ENCODE results near the gene TMTC2.

Gene TMTC2

DNA sequence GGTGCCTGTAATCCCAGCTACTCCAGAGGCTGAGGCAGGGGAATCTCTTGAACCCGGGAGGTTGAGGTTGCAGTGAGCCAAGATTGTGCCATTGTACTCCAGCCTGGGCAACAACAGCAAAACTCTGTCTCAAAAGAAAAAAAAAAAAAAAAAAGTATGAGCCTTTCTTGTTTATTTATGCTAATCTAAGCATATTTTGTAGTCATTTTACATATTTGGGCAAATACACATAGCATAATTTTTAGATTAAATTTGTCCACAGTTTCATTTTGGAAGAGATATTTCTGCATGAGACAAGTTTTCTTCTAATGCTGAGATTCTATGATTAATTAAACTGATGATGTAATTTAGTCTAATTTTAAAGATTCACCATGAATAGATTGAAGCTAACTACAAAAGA lies 494.4 kb downstream of the TMTC2 start:
- no peaks in the 10 kb centered on the region for H3K36me3 ChIP-seq (ENCODE audit: insufficient read depth, low read length)
- DNase-seq (ENCODE audit: low read depth, low spot score): no peak
- no peak overlapping the region for H3K4me3 ChIP-seq
- H3K9me3 ChIP-seq (ENCODE audit: low read depth, low read length): no peaks in the 10 kb centered on the region
- no peak overlapping the region for H3K27ac ChIP-seq
- H3K9ac ChIP-seq (ENCODE audit: insufficient read length): no peak overlapping the region
- TF ChIP-seq POLR2AphosphoS5 (IDR thresholded peaks at IDR 0.05; ENCODE audit: borderline replicate concordance, low read depth, low read length) (no peak), EZH2 (IDR thresholded peaks at IDR 0.05) (no peak), FOXP2 (optimal IDR thresholded peaks at IDR 0.05; ENCODE audit: control extremely low read depth, extremely low read length, insufficient read depth) (no peak)

DNA sequence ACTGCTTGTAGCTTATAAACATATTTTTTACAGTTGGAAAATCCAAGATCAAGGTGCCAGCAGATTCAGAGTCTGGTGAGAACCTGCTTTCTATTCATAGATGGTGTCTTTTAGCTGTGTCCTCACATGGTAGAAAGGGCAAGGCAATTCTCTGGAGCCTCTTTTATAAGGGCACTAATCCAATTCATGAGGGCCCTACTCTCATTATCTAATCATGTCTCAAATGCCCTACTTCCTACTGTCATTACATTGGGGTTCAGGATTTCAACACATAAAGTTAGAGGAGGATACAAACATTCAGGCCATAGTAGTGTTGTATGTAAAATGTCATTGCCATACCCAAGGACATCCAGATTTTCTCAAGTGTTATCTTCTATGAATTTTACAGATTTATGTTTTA lies 496.4 kb downstream of the TMTC2 start:
- no peak overlapping the region for H3K27ac ChIP-seq
- no peak for TF ChIP-seq FOXP2 (optimal IDR thresholded peaks at IDR 0.05; ENCODE audit: control extremely low read depth, extremely low read length, insufficient read depth)
- TF ChIP-seq EZH2 (IDR thresholded peaks at IDR 0.05): no peak
- TF ChIP-seq POLR2AphosphoS5 (IDR thresholded peaks at IDR 0.05; ENCODE audit: borderline replicate concordance, low read depth, low read length): no peak

More for the DNA sequence above, 496.4 kb downstream of the TMTC2 start:
- Histone ChIP-seq H3K36me3 (ENCODE audit: insufficient read depth, low read length) (no peaks in the 10 kb centered on the region), H3K9ac (ENCODE audit: insufficient read length) (no peak overlapping the region), H3K9me3 (ENCODE audit: low read depth, low read length) (no peaks in the 10 kb centered on the region), H3K4me3 (no peak overlapping the region)
- DNase-seq (ENCODE audit: low read depth, low spot score): no peak

All from SK-N-MC (cell line).